22Rv1 (cell line): Measurements from ENCODE around the gene FAF1.

ENCODE experiments used
- H3K27ac ChIP-seq: fragments of 450-650 bp; 2 replicates; pipeline ENCODE4 v1.5.1; 2017
- ZFX ChIP-seq: fragments of 450-650 bp; IDR thresholded peaks from 2 replicates; pipeline ENCODE4 v1.6.1; 2017; ENCODE audit warnings: antibody characterized with exemption, borderline replicate concordance
- TF ChIP-seq, protein P1 (sequence below): fragments of 450-650 bp; IDR thresholded peaks from 2 replicates; pipeline ENCODE4 v1.5.1; 2017; ENCODE audit warnings: mild to moderate bottlenecking

The FAF1 gene

GRCh38 chr1:50503515-50503914 lies 456.6 kb downstream of the FAF1 start:
- H3K27ac ChIP-seq: no peak overlapping the region
- TF ChIP-seq, protein P1, sequence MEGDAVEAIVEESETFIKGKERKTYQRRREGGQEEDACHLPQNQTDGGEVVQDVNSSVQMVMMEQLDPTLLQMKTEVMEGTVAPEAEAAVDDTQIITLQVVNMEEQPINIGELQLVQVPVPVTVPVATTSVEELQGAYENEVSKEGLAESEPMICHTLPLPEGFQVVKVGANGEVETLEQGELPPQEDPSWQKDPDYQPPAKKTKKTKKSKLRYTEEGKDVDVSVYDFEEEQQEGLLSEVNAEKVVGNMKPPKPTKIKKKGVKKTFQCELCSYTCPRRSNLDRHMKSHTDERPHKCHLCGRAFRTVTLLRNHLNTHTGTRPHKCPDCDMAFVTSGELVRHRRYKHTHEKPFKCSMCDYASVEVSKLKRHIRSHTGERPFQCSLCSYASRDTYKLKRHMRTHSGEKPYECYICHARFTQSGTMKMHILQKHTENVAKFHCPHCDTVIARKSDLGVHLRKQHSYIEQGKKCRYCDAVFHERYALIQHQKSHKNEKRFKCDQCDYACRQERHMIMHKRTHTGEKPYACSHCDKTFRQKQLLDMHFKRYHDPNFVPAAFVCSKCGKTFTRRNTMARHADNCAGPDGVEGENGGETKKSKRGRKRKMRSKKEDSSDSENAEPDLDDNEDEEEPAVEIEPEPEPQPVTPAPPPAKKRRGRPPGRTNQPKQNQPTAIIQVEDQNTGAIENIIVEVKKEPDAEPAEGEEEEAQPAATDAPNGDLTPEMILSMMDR: no peak
- TF ChIP-seq ZFX: no peak

GRCh38 chr1:50502147-50502546 lies 457.9 kb downstream of the FAF1 start:
- TF ChIP-seq, protein P1: no peak
- no peak for TF ChIP-seq ZFX
- no peak overlapping the region for H3K27ac ChIP-seq

GRCh38 chr1:50497007-50497406 lies 463.1 kb downstream of the FAF1 start:
- H3K27ac ChIP-seq: no peak overlapping the region
- TF ChIP-seq, protein P1: no peak
- no peak for TF ChIP-seq ZFX

DNA sequence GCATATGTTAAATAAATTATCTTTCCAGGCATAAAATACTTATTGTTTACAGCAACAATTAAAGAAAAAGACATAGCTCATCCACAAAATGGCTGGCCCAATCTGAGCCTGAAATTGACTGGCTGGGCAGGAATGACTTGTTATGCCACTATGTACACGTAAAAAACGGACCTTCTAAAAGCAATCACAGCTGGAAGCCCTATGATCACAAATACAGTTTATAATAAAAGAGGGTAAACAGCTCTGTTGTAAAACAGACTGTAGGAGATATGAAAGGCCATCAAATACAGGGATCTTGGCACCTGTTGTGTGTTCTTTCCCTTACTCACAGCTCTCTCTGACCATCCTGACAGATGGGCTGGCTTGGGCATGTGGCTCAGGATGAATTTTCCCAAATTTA lies 466.4 kb downstream of the FAF1 start:
- H3K27ac ChIP-seq: peak overlapping the region; percentile 48
- TF ChIP-seq ZFX: no peak
- TF ChIP-seq, protein P1: no peak

- TF ChIP-seq, protein P1: no peak
- no peak for TF ChIP-seq ZFX
- H3K27ac ChIP-seq: no peak overlapping the region
Observed at GRCh38 chr1:50492142-50492541, 467.9 kb downstream of the FAF1 start.

GRCh38 chr1:50491142-50491541 lies 468.9 kb downstream of the FAF1 start:
- TF ChIP-seq ZFX: no peak
- TF ChIP-seq, protein P1: no peak
- no peak overlapping the region for H3K27ac ChIP-seq

DNA sequence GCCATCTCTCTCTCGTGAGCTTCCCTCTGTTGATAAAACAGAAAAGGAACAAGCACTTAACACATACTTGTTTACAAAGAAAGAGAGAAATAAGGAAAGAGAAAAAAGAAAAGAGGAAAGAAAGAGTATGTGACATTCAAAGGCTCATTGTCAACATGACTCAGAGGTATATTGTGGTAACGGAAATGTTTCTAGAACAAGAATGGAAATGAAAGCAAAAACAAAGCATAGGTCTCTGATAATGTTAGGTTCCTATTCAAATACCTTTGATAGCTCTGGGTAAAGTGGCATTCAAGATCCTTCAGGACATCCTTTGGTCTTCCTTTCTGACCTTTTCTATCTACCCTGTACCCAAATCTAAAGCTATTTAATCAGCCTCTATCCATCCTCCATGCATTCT lies 469.4 kb downstream of the FAF1 start:
- no peak overlapping the region for H3K27ac ChIP-seq
- TF ChIP-seq ZFX: no peak
- TF ChIP-seq, protein P1: no peak
